Chondrocyte (in vitro differentiated cells): ENCODE results near the gene SUSD6. TPM values are rescaled to one million over a fixed set of nuclear protein-coding genes. Genes with fewer than 3 reads are reported as not detected.

Experiments used
- DNase-seq: peaks from one replicate; pipeline ENCODE4 v3.0.0; 2021; ENCODE audit warnings: mixed read lengths, low spot score
- H3K27ac Mint-ChIP-seq: one replicate; pipeline ENCODE4 v1.8.0; 2021; ENCODE audit warnings: mild to moderate bottlenecking, moderate library complexity, mixed read lengths; ENCODE audit not compliant: unreplicated experiment
- H3K27me3 Mint-ChIP-seq: 2 replicates; pipeline ENCODE4 v1.8.0; 2021; ENCODE audit warnings: low read depth, mixed read lengths
- H3K36me3 Mint-ChIP-seq: 2 replicates; pipeline ENCODE4 v1.8.0; 2021; ENCODE audit warnings: low read depth, mixed read lengths
- H3K4me1 Mint-ChIP-seq: 2 replicates; pipeline ENCODE4 v1.8.0; 2021; ENCODE audit warnings: low read depth, mild to moderate bottlenecking, mixed read lengths
- H3K4me3 Mint-ChIP-seq: one replicate; pipeline ENCODE4 v1.8.0; 2021; ENCODE audit warnings: mild to moderate bottlenecking, moderate library complexity, mixed read lengths; ENCODE audit not compliant: unreplicated experiment
- H3K9me3 Mint-ChIP-seq: 2 replicates; pipeline ENCODE4 v1.8.0; 2021; ENCODE audit warnings: low read depth, mixed read lengths
- CTCF ChIP-seq: fragments of 200-600 bp; sonication (generic); IDR thresholded peaks from 2 replicates; pipeline ENCODE4 v1.5.0; 2021; ENCODE audit warnings: antibody characterized with exemption, mild to moderate bottlenecking, moderate library complexity
- total RNA-seq: library from RNA; stranded (reverse); gene quantifications from 3 replicates; pipeline ENCODE4 v1.2.1, GENCODE V29; 2021

Gene SUSD6
- total RNA-seq, 1 donor from 2014 or later: 49.3 TPM

- H3K36me3 Mint-ChIP-seq: peaks cover 6% of the 10 kb centered on the region
- DNase-seq: no peak
- H3K4me1 Mint-ChIP-seq: peaks cover 75% of the 10 kb centered on the region
- H3K4me3 Mint-ChIP-seq: no peak overlapping the region
- no peak overlapping the region for H3K27ac Mint-ChIP-seq
- no peak for TF ChIP-seq CTCF
- no peaks in the 10 kb centered on the region for H3K9me3 Mint-ChIP-seq
- no peaks in the 10 kb centered on the region for H3K27me3 Mint-ChIP-seq
Measured at GRCh38 chr14:69664265-69664664, 52.9 kb downstream of the SUSD6 start.

GRCh38 chr14:69664865-69665526, 53.6 kb downstream of the SUSD6 start:
- Mint-ChIP-seq H3K9me3 (no peaks in the 10 kb centered on the region), H3K36me3 (peaks cover 4% of the 10 kb centered on the region), H3K4me3 (no peak overlapping the region), H3K27me3 (no peaks in the 10 kb centered on the region), H3K27ac (peak overlapping the region; percentile 23), H3K4me1 (peaks cover 82% of the 10 kb centered on the region)
- TF ChIP-seq CTCF: no peak
- no peak for DNase-seq

- Mint-ChIP-seq H3K27me3 (no peaks in the 10 kb centered on the region), H3K9me3 (no peaks in the 10 kb centered on the region), H3K27ac (peak overlapping the region; percentile 85), H3K4me3 (no peak overlapping the region), H3K4me1 (peaks cover 86% of the 10 kb centered on the region), H3K36me3 (peaks cover 2% of the 10 kb centered on the region)
- no peak for DNase-seq
- no peak for TF ChIP-seq CTCF
Measured at GRCh38 chr14:69665631-69666030, 54.2 kb downstream of the SUSD6 start.

GRCh38 chr14:69666112-69666511, 54.7 kb downstream of the SUSD6 start:
- Mint-ChIP-seq H3K4me1 (peaks cover 86% of the 10 kb centered on the region), H3K9me3 (no peaks in the 10 kb centered on the region), H3K36me3 (peaks cover 2% of the 10 kb centered on the region), H3K27me3 (no peaks in the 10 kb centered on the region), H3K27ac (peak overlapping the region; percentile 85), H3K4me3 (no peak overlapping the region)
- no peak for DNase-seq
- TF ChIP-seq CTCF: no peak

GRCh38 chr14:69666690-69667211, 55.4 kb downstream of the SUSD6 start:
- H3K27me3 Mint-ChIP-seq: no peaks in the 10 kb centered on the region
- H3K36me3 Mint-ChIP-seq: peaks cover 2% of the 10 kb centered on the region
- H3K4me3 Mint-ChIP-seq: peak overlapping the region; percentile 34
- no peaks in the 10 kb centered on the region for H3K9me3 Mint-ChIP-seq
- TF ChIP-seq CTCF: no peak
- no peak for DNase-seq
- H3K27ac Mint-ChIP-seq: peak overlapping the region; percentile 85
- peaks cover 86% of the 10 kb centered on the region for H3K4me1 Mint-ChIP-seq
